ENCODE results near the gene NACA.
"Not testable (repeated sequence)": the region's sequence is repeated elsewhere in the genome, so short reads cannot be mapped to it uniquely, and the experiment has no call there.

The NACA gene

DNA sequence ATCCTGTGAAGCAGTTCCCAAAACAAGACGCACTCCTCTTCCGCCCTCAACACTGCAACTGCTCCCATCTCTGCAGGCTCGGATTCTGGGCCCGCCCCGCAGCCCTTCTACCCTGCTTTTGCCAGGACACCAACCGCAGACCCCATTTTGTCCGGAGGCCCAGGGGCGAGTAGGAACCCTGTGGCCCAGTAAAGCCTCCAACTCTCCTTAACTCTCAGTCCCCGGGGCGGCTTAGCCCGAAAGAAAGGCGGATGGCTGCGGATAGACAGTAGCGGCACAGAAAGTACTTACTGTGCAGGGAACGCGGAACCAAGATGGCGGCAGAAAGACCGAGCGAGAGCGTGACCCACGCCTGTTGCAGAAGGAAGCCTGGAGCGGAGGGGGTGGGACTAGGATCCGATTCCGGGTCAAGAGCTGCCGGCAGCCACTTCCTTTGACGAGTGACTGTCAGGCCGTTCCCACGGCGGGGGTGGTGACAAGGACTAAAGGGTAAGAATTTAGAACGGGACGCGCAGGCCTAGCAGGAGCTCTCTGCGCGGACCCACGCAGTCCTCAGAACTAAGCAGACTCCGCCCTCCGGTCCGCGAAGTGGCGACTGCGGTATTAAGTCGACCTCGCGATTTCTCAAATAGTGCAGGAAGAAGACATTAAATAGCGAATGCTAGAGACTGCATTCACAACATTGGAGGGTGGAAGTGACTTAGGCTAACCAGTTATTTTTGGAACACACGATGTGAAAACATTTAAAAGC lies at the start of gene NACA:
Gene NACA (minus strand): TSS at position 328 of the 751 bp plus-strand sequence. CDS start 778 bp downstream, outside the sequence.
- peak; percentile 57 to 95 for DNase-seq

DNA sequence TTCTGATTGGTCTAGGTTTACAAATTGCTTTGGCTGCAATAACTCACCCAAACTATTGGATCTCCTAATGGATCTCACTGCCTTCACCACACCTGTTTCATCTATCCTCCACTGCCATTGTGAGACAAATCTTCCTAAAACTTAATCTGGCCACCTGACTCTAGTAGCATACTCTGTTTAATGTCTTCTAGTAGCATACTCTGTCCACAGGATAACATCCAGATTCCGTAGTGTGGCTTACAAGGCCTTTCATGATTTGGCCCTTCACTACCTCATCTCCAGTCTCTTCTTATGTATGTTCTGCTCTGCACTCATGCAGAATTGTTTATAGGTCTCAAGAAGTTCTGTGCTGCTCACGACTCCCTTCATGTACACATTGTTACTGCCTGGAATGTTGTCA lies 48.0 kb upstream of the NACA start:
- no peak for DNase-seq

DNA sequence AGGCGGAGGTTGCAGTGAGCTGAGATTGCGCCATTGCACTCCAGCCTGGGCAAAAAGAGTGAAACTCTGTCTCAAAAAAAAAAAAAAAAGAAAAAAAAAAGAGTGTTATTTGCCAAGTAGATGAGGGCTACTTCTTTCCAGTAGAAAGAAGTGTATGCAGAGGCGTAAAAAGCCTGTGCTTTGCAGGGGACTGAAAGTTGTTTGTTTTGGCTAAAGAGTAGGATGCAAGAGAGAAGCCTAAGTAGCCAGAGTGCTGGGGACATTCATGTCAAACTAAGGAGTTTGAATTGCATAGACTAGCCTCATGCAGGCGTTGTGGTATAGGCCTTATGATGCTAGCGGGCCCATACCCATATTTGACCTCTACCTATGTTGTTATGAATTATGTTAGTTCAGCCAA lies 47.5 kb upstream of the NACA start:
- no peak for DNase-seq

DNA sequence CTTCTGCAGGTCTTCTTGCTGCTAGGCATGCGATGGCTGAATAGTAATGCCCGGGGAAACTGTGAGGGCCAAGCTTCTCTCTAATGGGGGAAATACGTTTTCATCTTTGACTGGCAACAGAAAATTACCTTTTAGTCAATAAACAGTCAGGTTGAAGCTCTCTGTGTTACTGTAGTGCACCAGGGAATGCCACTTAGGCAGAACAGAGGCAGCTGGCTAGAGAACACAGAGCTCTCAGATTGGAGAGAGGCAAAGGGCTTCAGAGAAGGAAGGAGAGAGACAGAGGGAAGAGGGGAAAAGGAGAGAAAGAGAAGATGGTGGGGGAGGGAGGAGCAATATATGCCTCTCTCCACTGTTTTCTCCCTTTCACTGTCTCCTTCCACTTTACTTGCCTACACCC lies 44.8 kb upstream of the NACA start:
- DNase-seq = no peak

DNA sequence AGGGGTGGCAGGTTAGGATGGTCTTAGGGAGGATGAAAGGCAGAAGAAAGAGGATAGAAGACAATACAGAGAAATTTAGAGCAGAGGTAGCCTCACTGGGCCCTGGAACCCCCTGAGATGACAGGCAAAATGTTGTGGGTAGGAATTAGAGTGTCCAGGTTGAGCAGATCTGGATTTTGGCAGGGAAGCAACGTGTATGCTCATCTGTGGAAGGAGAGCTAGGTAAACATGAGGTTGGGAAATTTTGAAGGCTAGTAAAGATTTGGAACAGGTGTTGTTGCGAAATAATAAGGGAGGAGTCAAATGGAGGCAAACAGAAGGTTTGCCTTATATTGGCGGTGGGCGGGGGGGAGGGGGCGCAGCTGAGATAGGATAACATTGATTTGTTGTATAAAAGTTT lies 43.3 kb upstream of the NACA start:
- no peak for DNase-seq

DNA sequence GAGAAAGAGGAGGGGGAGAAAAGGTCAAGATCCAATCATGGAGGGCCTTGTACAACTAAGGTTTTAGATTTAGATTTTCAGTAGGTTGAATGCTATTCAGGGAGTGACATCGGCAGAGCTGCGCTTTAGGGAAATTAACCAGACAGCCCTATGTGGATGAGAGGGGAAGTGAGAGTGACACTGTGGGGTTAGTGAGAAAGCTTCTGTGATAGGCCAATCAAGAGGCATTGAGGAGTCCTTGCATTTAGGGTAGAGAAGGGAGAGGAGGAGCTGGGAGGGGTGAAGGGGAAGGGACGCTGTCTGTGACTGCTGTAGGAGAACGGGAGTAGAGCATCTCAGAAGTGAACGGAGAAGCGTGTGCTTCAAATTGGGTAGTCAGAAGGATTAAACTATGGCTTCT lies 41.4 kb upstream of the NACA start:
- no peak for DNase-seq

DNA sequence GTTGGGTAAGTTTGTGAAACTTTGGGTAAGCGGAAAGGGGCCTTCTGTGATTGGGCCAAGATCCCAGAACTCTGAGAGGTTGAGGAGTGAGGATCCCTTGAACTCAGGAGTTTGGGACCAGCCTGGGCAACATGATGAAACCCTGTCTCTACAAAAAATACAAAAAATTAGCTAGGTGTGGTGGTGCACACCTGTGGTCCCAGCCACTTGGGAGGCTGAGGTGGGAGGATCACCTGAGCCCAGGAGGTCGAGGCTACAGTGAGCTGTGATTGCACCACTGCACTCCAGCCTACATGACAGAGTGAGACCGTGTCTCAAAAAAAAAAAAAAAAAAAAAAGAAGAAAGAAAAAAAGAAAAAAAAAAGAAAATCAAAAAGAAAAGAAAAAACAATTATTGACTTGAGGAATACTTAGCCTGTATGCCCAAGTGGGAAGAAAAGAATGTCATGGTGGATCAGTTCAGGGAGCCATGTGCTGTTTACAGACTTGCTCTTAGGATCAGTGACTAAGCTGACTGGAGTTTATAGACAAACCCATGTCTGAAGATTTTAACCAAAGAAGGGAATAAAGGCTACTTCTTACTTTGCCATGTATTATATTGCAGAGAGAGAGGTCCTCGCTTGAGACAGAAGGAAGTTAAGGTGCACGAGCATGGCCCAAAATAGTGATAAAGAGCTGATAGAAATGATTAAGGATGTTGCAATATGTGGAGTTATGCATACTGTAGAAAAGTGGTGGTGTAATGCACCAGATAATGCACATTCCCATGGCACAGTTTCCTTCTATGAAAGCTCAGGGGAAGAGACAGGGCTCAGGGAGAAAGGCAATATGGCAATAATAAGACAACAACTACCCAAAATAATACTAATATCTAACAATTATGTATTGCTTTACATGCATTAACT lies 38.9 kb upstream of the NACA start:
- DNase-seq = no peak

DNA sequence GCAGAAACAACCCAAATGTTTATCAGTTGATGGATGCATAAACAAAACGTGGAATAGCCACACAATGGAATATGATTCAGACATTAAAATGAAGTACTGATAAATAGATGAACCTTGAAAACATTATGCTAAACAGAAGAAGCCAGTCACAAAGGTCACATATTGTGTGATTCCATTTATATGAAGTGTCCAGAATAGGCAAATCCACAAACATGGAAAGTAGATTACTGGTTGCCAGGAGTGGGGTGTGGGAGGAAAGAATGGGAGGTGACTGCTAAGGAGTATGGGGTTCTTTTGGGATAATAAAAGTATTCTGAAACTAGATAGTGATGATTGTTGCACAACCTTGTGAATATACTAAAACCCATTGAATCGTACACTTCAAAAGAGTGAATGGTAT lies 36.7 kb upstream of the NACA start:
- DNase-seq = no peak

DNA sequence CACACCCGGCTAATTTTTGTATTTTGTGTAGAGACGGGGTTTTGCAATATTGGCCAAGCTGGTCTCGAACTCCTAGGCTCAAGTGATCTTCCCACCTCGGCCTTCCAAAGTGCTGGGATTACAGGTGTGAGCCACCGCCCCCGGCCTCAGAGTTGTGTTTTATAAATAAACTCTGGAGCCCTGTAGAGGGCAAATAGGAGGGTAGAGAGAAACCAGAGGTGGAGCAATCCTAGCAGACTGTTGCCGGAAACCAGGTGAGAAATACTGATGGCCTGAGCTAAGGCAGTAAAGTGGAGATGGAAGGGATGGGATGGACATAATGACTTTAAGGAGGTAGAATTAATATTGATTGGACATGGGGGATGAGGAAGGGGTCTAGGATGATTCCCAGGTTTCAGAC lies 35.4 kb upstream of the NACA start:
- DNase-seq = no peak

DNA sequence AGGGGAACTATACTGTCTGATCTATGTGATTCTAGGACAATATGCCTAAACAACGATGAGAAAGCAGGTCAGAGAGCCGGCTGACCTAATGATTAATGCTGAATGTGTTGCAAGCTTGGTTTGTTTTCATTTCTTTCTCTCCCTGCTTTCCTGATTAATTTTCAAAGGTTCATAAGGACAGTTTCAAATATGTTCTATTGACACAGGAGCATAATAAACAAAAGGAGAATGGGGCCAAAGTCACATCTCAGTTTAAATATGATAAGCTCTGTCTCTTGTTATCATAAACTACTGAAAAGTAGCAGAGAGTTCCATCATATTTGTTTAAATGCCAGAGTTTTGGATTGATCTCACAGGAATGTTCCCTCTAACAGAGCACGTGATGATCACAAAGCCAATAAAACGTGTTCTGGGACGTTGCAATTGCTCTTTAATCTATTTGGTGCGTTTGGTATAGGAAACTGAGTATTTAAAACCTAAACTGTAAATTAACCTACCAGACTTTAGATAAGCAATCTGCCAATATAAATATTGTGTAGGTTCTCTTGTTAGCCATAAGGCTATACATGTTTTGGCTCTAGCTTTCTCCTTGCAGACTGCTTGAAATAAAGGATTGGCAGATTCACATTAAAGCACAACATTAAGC lies 34.3 kb upstream of the NACA start:
- no peak for DNase-seq

DNA sequence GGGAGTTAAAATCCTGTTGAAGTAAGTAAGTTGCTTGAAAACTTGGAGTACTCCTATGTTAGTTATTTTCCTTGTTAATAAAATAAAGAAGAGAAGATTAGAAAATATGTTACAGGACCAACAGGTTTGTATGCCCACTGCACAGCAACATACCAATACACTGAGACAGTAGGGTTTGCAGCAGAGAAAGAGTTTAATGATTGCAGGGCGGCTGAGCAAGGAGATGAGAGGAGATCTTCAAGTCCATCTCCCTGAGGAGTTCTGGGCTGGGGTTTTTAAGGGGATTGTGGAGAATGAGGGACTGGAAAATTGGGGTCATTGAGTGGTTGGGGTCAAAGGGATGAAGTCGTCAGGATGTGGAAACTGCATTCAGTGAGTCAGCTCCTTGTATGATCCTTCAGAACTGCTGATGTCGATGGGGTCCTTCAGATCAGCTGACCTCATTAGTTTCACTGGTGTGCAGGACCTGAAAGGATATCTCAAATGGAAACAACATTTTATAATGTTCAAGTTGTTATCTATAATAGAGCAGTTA lies 33.7 kb upstream of the NACA start:
- no peak for DNase-seq

DNA sequence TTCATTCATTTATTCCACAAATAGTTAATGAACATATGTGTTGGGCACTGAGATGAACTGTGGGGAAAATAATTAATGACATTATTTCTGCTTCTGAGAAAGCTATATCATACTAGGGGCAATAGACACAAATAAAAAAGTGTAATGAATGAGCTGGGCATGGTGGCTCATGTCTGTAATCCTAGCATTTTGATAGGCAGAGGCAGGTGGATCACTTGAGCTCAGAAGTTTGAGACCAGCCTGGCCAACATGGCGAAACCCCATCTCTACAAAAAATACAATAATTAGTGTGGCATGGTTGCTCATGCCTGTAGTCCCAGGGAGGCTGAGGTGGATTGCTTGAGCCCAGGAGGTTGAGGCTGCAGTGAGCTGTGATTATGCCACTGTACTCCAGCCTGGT lies 32.9 kb upstream of the NACA start:
- DNase-seq = not testable (repeated sequence)

DNA sequence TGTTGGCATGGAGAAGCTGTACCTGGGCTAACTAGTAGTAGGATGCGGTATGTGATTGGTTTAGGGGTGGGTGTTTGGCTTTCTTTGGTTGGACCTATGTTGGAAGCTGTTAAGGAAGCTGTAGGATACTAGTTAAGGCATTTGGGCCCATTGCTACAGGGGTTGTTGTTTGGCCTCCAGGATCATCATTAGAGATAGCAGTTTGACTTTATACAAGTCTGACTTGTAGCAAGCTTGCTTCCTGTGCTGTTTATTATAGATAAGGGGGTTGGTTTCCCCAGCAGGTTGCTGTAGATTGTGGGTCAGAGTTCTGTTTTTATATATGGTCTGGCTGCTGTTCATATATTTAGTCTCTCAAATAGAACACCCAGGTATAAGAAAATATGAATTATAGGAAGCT lies 28.5 kb upstream of the NACA start:
- DNase-seq = no peak

DNA sequence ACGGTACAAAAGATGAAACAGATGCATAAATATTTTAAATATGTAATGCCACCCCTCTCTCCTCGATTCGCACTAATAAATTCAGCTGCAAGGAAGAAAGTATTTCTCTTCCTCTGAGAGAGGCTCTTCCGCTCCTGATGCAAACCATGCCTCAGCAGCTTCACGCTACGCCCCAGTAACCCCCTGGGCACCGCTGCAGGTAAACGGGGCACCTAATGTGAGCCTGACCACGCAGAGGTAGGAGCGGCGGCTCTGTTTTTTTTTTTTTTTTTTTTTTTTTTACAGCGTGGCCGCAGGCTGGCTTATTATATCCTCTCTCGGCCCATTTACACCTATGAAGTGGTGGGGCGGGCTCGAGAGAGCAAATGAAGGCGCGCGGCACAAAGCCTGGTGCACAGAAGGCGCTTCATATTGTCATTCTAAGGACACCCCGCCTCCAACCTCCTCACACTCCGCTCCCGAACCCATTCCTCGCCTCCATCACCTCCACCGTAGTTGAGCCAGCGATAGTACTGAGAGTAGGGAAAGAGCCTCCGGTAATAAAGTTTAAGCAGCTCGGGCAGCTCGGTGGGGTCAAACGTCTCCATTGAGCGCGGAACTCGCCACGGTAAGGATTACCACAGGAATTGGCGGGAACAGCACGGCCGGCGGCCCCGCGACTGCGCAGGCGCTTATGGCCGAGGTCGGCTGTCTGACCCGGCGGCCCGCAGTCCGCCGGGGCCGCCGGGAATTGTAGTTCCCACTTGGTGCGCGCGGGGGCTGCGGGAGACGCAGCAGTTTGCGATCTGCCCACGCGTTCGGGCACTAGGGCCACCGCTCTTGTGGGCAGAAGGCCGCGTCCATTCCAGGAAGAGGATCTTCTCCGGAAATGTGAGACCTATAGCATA lies 26.9 kb upstream of the NACA start, which contains the start of gene PRIM1:
Gene PRIM1 (minus strand): TSS at position 612 of the 887 bp plus-strand sequence. CDS start 25 bp downstream, at position 587.
- DNase-seq = peak in 1 of 2 experiments; percentile 78

DNA sequence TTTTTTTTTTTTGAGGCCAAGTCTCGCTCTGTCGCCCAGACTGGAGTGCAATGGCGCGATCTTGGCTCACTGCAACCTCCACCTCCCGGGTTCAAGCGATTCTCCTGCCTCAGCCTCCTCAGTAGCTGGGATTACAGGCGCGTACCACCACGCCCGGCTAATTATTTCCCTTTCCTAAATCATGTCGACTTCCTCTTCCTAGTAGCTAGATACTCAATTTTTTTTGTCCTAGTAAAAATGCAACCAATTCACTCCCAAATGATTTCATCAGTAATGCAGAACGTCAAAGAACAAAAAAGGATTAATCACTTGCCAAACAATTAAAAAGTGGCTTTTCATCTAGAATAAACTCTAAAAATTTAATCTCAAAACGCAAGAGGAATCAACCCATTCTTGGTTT lies 25.5 kb upstream of the NACA start:
- not testable (repeated sequence) for DNase-seq

DNA sequence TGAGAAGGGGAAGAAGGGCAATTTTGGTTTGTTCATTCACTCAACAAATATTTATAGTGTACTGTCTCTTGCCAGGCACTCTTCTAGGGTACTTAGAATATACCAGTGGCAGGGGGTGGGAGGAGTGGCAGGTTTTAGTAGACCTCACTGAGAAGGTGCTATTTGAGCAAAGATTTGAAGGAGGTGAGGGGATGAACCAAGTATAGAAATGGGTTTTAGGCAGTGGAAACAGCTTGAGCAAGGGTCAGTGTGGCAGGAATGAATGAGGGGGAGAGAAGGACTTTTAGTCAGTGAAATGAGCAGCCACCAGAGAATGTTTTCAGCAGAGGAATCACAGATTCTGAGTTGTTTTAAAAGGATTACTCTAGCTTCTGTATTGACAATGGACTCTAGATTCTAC lies 24.8 kb upstream of the NACA start:
- no peak for DNase-seq

DNA sequence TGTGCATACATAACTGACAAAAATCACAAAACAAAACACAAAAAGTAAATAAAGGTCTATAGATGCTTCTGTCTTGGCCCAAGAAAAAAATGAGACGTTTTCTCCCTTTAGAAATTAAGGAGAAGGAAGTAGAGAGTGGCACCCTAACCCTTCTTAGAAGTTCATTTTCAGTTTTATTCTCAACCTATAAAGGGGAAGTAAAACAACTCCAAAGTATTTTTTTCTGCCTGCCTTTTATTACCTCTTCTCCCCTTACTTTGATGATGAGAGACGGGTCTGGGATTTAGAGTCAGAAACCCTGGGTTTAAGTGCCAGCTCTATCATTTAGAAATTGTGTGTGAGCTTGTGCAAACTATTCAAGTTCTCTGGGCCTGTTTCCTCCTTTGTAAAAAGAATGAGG lies 24.3 kb upstream of the NACA start:
- no peak for DNase-seq

DNA sequence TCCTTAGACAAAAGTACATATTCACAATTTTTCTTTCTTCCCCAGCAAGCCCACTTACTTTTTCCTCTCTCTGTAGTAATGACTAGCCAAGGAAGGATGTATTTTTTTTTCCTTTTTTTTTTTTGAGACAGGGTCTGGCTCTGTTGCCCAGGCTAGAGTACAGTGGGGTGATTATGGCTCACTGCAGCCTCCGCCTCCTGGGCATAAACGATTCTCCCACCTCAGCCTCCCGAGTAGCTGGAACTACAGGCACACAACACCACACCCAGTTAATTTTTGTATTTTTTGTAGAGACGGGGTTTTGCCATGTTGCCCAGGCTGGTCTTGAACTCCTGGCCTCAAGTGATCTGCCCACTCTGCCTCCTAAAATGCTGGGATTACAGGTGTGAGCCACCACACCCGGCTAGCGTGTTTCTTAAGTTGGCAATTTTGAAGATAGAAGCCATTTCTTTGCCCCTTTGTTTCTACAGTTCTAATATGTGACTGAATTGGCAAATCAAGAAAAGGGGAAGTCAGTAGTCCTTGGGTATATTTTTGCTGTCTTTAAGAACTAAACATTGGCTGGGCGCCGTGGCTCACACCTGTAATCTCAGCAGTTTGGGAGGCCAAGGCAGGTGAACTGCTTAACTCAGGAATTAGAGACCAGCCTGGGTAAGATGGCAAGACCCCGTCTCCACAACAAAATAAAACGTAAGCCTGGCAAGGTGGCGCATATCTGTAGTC lies 3.2 kb upstream of the NACA start:
- no peak for DNase-seq

DNA sequence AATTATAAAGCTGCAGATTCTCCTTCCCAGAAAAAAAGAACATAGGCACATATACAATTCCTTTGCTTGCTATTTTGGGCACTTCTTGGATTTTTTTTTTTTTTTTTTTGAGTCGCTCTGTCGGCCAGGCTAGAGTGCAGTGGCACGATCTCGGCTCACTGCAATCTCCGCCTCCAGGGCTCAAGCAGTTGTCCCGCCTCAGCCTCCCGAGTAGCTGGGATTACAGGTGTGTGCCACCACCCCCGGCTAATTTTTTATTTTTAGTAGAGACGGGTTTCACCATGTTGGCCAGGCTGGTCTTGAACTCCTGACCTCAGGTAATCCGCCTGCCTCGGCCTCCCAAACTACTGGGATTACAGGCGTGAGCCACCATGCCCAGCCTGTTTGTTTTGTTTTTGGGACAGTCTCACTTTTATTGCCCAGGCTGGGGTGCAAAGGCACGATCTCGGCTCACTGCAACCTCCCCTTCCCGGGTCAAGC lies 1.1 kb upstream of the NACA start:
- not testable (repeated sequence) for DNase-seq

DNA sequence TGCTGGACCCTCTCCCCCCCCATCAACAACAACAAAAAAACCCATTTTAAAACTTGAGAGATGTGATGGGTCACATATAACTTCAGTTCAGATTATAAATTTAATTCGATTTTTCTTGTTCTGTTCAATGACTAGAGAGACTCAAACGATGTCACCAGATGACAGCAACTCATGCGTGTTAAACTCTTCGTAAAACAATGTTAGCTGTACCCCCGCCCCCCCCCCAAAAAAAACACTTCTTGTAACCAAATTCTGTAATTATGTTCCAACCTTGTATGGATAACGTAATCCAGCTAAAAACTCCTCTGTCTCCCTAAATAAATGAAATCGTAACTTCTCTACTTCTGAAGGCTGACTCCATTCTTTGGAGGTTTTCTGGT lies 614 bp upstream of the NACA start:
- no peak for DNase-seq

DNA sequence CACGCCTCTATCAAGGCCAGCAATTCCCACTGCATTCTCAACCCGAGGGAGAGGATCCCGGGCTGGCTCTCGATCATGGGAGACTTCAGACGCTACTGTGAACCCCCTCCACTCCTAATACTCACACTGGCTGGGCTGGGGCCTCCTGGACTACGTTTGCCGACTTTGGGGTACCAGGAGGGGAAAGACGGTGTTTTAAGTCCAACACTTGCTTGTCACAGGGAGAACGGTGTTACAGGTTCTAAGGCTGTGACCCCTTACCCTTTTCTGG lies 463 bp downstream of the NACA start:
- no peak for DNase-seq

All from cerebellar nuclear complex (tissue), 1 donor.